HEK293T (cell line): Measurements from ENCODE around the gene DOCK2.

Experiments used
- ARNT ChIP-seq: fragments of 450-650 bp; IDR thresholded peaks from 2 replicates; pipeline ENCODE4 v1.6.1; 2017; ENCODE audit warnings: mild to moderate bottlenecking
- FOXA1 ChIP-seq: fragments of 450-650 bp; IDR thresholded peaks from 2 replicates; pipeline ENCODE4 v1.6.1; 2016; ENCODE audit warnings: mild to moderate bottlenecking
- FOXM1 ChIP-seq: fragments of 450-650 bp; IDR thresholded peaks from 2 replicates; pipeline ENCODE4 v1.6.1; 2017; ENCODE audit warnings: mild to moderate bottlenecking, borderline replicate concordance
- SP1 ChIP-seq: fragments of 450-650 bp; IDR thresholded peaks from 2 replicates; pipeline ENCODE4 v1.6.1; 2017
- SUZ12 ChIP-seq: fragments of 450-650 bp; IDR thresholded peaks from 2 replicates; pipeline ENCODE4 v1.6.1; 2016; ENCODE audit warnings: mild to moderate bottlenecking

DNA sequence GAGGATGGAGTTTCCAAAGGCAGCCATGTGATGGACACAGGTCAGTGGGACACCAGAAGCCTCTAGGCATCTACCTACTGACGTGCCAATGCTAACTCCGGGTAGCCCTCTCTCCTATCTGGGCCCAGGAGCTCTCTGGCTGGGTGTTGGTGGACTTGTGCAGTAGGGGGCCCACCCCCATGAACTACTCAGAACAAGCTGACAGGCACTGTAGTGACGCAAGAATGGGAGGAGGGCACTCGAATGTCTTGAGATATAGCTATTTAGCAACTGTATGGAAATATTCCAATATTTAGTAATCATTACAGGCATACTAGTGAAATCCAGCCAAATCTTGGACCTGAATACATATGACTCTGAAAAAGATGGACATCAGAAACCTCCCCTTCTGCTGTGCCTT is 5.7 kb upstream of the DOCK2 start:
- no peak for TF ChIP-seq FOXA1
- TF ChIP-seq SUZ12 = no peak
- TF ChIP-seq ARNT = no peak
- no peak for TF ChIP-seq SP1
- TF ChIP-seq FOXM1 = no peak
